GM19238 (cell line): ENCODE results near the gene IWS1.
"Not testable (repeated sequence)": the region's sequence is repeated elsewhere in the genome, so short reads cannot be mapped to it uniquely, and the experiment has no call there.

Source experiments
- DNase-seq: peaks from one replicate; pipeline ENCODE4 v3.0.0; 2011; ENCODE audit warnings: low spot score; ENCODE audit not compliant: insufficient read length

IWS1 gene

GRCh38 chr2:127455566-127456493 is 70.5 kb downstream of the IWS1 start:
- DNase-seq = no peak

DNA sequence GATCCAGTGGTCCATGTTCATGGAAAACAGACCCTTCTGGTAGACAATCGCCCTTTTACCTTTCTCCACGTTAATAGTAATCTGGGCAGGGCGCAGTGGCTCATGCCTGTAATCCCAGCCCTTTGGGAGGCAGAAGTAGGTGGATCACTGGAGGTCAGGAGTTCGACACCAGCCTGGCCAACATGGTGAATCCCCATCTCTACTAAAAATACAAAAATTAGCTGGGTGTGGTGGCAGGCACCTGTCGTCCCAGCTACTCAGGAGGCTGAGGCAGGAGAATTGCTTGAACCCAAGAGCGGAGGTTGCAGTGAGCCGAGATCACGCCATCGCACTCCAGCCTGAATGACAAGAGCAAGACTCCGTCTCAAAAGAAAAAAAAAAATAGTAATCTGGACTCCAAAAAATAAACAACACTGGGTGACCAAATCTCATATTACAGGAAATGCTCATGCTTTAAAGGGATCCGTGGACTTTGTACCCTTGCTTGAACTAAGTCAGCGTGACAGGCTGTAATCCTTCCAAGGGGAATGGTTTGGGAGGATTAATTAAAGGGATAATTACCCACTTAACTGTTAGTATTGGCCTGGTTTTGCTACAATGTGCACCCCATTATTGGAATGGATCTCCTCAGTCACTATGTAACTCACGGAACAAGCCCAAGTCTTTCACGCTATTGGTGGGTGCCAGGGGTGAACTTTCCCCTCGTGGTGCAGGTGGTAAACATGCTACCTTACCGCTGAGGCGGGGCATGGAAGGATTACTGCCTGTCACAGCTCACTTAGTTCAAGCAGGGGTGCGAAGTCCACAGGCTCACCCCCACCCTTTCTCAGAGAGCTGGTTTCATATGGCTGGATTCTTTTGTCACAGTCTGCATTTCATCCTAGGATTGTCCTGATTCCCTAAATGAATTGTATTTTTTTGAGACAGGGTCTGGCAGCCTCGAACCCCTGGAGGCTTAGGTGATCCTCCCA is 71.4 kb downstream of the IWS1 start:
- DNase-seq = no peak

- no peak for DNase-seq
Observed at GRCh38 chr2:127453392-127454171, 72.7 kb downstream of the IWS1 start.

DNA sequence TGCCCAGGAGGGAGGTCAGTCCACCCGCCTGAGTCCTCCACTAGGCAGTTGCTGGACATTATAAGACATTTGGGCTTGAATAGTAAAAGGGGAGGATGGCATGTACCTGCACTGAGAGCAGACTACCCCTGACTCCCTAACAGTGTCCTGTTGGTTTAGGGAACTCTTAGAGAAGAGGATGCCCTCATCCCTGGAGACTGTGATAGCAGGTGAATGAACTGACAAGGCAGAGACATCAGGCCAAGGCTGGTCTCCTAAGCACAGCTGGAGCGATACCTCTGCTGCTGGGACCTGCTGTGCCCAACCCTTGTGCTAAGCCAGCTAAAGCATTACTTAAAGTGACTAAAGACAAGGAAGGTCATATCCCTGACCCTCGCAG is 73.3 kb downstream of the IWS1 start:
- no peak for DNase-seq

DNA sequence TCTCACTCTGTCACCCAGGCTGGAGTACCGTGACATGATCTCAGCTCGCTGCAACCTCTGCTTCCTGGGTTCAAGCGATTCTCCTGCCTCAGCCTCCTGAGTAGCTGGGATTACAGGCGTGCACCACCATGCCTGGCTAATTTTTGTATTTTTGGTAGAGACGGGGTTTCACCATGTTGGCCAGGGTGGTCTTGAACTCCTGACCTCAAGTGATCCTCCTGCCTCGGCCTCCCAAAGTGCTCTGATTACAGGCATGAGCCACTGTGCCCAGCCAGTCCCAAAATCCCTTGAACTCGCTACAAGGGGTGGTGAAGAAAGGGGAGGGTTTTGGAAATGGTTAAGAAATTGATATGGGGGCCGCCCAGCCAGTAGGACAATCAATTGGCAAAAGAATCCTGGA is 73.9 kb downstream of the IWS1 start:
- not testable (repeated sequence) for DNase-seq

GRCh38 chr2:127451981-127452380 is 74.3 kb downstream of the IWS1 start:
- no peak for DNase-seq

DNA sequence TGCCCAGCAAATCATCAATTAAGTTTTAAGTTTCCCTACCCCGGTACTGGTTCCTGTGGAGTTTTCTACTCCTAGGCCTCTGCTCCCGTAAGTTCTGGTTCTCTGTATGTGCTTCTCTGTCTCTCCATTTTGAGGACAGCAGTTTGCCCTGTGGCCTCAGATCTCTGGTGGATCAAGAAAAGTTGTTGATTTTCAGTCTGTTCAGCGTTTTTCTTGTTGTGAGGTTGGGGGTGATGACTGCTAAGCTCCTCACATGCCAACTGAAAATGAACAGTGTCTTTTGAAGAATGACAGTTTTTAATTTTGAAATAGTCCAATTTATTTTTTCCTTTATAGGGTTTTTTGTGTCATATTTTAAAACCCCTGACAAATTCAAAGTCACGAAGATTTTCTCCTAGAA is 76.4 kb downstream of the IWS1 start:
- no peak for DNase-seq

DNA sequence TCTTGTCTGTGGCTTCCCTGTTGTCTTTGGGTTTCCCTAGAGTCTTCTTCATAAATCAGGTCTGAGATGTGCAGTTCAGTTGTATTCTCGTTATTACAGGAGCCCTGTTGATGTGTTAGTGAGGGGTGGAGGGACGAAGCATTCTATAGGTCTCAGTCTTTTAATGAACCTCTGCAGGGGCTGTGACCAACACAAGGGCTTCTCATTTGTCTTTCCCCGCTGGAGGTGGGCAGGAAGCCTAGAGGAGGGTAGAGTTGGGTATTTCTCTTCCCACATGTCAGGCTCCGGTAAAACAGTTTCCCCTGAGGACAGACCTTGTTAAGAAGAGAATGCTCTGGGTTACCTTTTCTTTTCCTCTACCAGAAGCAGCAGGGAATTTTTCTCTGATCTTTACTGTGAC is 76.9 kb downstream of the IWS1 start:
- DNase-seq = no peak

DNA sequence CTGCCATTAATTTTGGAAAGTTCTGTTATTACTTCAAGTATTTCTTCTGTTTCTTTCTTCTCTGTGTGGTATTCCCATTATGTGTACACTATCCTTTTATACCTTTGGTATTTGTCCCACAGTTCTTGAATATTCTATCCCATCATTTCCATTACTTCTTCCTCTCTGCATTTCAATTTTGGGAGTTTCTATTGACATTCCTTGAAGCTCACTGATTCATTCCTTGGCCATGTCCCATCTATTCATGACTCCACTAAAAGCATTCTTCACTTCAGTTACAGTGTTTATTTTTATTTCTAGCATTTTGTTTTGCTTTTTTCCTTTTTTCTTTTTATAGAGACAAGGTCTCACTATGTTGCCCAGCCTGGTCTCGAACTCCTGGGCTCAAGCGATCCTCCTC is 77.8 kb downstream of the IWS1 start:
- DNase-seq = no peak

GRCh38 chr2:127439343-127439742 is 86.9 kb downstream of the IWS1 start:
- no peak for DNase-seq

DNA sequence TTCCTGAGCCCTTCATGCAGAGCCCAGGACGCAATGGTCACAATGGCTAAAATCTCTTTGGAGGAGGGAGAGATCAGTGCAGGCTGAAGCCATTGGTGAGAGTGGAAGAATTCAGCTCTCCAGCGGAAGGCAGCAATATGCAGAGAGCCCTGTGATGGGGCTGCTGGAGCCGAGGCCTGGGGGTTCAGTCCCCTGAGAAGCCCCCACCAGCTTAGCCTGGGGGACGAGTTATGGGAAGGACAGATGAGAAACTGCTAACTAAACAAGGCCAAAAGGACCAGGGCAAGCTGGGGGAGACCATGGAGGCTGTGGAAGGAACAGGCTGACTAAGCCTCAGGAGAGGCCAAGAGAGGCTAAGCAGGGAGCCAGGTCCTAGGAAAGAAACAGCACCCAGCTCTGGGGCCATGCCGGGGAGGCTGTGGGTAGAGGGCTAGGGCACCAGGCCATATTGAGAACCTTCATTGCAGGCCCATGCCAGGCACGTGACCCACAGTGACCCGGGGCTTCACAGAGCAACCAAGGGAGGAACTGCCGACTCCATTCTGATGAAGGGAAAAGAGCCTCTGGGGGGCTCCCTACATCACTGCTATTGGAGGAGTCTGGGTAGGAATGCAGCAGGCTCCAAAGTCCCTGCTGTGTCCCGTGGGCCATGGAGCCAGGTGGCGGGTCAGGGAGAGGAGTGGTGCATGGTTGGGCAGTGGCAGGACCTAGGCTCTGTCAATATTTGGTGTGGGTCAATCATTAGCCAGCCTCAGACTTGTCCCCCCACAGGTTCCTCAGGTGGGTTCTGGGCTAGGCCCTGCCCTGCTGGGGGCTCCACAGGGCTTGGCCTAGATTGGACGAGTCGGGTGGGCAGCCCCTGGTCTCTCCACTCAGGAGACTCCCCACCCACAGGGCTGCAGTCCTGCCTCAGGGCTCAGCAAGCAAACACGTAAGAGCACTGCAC is 88.2 kb downstream of the IWS1 start:
- no peak for DNase-seq

- DNase-seq = no peak
Observed at GRCh38 chr2:127437056-127437455, 89.2 kb downstream of the IWS1 start.

GRCh38 chr2:127434515-127434914 is 91.8 kb downstream of the IWS1 start:
- no peak for DNase-seq

DNA sequence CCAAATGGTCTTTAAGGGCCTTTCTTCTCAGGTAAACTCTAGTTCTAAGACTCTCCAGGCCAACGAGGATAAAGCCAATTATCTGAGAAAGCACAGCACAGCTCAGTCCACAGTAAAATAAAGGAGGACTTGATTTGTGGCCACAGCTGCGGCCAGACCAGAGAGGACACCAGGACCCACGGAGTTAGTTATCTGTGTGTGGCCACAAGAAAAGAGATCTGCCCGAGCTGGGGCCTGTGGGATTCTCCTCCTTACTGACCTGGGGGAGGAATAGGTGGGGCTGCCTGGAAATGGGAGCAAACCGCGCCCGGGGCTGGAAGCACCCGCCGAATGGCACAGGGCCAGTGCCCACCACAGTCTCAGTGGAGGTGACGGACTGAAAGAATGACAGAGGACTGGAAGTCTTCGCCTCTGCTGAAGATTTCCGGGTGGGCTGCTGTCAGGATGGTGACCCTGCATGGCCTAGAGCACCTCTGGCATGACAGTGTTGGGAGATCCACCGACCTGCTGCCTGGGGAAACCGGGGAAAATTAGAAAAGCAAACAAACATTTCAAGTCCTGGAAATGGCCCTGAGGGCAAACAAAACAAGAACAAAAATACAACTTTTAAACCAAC is 94.8 kb downstream of the IWS1 start:
- DNase-seq = no peak
